ENCODE measurements around the gene FOXO3.

DNA sequence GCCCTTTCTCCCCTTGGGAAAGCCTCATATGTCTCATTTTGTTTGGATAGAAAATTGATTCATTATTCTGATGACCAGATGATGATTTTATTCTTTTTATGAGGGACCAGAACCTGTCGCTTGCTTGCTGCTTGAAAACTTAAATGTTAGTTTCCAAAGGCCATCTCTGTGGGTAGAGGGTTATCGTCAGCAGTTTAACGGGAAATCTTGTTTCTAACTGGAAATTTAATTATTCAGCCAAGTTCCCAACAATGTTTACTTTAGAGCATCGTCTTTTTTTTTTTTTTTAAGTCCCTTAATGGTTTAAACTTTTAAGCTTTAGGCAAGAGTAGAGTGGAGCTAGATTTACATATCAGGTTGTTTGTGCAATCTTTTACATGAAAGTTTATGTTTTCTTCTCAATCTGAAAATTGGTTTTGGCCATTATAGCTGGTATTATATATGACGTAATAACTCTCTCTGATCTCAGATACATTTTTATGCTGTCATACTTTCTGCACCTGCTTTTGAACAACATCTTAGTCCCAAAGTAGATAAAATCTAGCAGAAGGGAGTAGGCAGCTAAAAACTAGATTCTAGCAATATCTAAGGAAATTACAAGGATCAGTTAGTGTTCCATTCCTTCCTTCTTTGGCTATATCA lies 93.9 kb downstream of the FOXO3 start:
- TF ChIP-seq CTCF (conservative IDR thresholded peaks at IDR 0.05 in 1 of 2, IDR thresholded peaks at IDR 0.05 in 1 of 2; ENCODE audit: low read depth in 1 of 2, low read length in 2 of 2) (no peak), EZH2 (IDR thresholded peaks at IDR 0.05; ENCODE audit: low read length, missing control alignments) (no peak)
